HuH-7 (cell line): Measurements from ENCODE around the gene SYPL1.
A peak's percentile ranks its signal among the peaks of the same experiment; 100 is the strongest.
"Not testable (repeated sequence)": the region's sequence is repeated elsewhere in the genome, so short reads cannot be mapped to it uniquely, and the experiment has no call there.

Source experiments
- DNase-seq: peaks from one replicate; pipeline ENCODE4 v3.0.0; 2011; ENCODE audit warnings: low spot score

The SYPL1 gene

DNA sequence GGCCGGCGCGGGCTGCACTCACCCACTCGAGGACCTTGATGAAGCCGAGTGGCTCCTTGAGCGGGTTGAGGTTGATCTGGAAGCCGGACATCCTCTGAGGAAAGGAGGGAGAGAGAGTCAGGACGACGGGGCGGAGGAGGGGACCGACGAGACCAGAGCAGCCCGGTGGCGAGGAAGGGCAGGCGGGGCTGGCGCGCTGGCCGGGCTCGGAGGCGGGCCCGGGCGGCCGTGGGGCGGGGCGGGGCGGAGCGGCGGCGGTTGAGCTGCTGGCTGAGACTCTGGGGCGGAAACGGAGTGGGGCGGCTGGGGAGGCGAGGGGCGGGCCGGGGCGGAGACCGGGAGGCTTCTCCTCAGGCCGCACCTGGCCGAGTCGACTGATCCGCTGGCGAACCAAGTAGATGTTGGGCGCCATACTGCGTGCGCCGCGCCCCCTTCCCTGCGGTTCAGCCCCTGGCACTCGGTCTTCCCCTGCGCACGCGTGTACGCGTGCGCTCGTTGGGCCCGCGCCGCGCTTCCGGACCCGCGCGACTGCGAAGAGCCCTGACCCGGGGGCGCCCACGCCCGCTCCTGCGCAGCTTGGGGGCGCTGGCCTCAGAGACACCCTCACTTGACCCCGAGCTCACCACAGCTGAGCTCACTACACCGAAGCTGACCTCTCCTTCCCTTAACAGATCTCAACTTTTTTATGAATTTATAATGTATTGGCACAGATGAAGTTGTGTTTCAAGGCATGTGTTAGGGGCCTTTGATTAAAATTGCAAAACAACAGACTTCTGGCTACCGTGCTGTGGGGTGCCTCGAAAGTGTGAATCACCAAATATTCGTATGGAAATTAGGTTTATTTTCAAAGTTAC lies at the start of gene SYPL1:
TSS of gene SYPL1 (minus strand) at position 195 of the 854 bp plus-strand sequence. CDS start at position 91, 104 bp downstream.
- DNase-seq = peak; percentile 87

DNA sequence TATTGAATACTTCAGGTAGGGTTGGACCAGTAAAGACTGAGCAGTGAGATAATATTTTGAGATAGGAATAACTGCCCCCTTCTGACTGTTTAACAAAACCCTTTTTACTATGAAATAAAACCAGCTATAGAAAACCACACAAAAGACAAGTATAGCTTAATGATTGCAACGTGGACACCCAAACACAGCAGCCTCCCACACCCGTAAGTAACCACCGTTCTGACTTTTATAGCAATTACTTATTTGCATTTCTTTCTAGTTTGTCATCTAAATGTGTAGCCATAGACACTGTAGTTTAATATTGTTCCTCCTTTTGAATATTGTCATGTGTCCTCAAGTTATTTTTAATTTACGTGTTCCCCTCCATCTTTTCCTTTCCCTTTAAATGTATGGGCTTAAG lies 42.9 kb upstream of the SYPL1 start:
- DNase-seq = no peak

DNA sequence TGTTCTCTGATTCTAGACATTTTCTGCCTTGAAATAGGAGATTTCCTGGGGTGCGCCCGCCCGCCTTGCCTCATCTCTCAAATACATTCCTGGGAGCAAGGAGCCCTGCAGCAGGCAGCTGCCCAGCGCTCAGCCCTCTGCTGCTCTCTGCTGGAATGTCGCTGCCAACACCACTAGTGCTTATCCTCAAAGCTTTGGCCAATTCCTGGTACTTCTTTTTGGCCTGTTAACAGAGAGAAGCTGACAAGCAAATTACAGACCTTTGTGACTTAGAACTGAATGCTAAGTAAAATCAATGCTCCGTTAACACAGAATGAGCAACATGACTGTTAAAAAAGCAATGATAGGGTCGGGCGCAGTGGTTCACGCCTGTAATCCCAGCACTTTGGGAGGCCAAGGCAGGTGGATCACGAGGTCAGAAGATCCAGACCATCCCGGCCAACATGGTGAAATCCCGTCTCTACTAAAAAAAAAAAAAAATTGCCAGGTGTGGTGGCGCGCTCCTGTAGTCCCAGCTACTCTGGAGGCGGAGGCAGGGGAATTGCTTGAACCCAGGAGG lies 41.9 kb upstream of the SYPL1 start:
- DNase-seq = peak; percentile 68

DNA sequence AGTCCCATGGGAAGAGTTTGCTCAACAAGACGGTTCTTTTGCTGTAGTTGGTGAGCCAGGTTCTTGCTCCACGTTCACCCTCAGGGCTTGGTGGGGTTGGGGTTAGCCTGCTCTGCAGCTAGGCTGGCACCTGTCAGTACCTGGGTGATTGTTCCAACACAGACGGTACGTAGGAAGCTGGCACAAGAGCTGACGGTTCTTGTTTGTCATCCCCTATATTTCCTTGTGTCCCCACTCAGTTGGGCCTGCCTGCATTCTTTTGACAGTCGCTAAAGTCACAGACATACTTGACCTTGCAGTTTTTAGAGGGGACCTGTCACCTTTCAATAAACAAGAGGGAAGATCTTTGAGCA lies 40.2 kb upstream of the SYPL1 start:
- no peak for DNase-seq

DNA sequence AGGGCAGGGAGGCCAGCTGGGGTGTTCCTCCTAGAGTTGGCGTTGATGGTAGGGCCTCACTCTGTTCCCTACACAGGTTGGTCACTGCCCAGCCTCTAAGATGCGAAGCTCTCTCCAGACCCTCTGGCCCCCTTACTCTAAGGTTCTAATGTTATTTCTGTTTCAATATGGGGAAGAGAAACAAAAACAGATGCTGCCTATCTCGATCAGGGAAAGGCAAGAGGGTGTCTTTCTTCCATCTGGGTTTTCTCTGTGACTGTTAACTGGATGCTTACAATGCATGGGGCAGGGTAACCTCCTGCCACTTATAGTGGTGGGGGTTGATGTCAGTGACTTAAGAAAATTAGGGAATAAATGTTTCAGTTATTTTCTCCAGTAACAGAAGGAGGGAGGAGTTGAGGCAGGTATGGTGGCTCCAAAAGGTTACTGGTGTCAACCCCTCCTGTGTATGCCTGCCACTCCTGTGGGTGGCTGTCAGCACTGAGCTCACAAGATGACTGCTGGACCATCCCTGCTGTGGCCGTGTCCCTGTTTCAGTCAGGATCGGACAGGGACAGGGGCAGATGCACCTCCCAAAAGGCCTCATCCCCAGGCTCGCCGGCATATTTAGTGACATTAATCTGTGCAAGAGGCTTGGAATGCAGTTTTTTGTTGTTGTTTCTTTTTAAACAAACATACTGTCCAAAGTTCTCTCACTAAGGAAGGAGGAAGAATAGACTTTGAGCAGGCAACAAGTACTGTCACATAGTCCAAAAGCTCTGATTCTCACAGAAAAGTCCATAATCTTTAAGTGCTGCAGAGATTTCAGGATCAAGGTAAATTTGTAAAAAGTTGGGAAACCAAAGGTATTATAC lies 39.6 kb upstream of the SYPL1 start:
- no peak for DNase-seq

DNA sequence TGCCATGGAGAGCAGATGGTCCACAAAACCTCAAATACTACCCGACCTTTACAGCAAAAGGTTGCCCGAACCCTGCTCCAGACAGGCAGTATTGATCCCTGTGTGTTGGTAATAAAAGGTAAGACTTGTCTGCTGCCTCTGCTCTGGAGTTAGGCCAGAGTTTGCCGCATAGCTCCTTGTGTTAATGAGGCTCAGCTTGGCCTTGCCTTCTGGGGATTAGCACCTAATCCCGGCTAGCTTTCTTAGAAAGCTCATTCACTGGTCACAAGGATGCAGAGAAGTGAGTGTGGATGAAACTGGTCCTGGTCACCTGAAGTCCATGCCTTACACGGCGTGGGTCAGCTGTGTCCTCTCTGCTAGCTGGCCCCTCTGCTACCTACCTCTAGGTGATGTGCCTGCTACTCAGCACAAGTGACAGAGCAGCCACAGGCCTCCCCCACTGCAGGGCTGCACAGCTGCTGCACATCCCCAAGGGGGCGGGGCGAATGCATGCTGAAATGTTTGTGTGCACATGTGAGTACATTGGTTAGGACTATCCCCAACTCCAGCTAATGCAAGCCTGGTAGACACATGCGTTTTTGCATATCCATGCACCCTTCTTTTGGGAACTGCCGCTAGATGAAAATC lies 31.7 kb upstream of the SYPL1 start:
- DNase-seq = no peak

DNA sequence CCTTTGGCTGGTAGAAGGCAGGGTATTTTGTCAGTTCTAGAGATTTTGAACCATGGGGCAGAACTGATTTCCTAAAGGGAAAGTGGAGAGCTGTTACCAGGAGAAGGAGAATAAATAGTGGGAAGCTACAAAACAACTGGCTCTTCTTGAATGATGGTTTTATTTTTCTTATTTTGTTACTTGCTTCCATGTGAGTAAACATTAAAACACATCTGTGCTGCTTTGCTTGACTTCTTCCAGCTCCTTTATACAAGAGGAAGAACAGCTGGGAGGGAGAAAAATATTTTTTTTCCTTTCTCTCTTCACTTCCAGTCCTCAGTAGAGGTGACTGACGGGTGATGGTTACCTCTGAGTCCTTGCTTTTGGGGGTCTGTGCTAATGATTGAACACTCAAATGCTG lies 30.0 kb upstream of the SYPL1 start:
- DNase-seq = no peak

DNA sequence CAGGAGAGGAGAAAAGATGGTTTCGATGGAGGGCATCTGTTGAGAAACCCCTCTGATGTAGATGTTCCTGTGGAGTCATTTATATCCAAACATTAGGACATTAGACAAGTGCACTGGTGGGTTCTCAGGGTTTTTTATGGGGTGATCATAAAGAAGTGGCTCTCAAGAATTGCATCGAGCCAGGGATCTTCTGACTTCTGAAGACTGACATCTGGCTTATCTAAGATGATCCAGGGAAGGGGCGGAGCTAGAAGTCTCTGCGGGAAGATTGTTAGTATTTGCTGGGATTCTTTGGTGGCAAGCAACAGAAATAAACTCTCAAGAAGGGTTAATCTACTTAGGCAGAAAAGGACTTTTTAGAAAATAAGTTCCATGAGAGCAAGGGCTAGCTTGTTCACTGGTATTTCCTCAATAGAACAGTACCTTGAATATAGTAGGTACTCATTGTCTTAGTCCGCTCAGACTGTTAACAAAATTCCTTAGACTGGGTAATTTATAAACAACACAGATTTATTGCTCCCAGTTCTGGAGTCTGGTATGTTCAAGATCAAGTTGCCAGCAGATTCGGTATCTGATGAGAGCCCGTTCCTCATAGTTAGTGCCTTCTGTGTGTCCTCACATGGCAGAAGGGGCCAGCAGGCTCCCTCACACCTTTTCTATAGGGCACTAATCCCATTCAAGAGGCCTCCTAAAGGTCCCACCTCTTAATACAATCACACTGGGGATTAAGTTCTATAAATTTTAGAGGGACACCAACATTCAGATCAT lies 28.5 kb upstream of the SYPL1 start:
- no peak for DNase-seq

DNA sequence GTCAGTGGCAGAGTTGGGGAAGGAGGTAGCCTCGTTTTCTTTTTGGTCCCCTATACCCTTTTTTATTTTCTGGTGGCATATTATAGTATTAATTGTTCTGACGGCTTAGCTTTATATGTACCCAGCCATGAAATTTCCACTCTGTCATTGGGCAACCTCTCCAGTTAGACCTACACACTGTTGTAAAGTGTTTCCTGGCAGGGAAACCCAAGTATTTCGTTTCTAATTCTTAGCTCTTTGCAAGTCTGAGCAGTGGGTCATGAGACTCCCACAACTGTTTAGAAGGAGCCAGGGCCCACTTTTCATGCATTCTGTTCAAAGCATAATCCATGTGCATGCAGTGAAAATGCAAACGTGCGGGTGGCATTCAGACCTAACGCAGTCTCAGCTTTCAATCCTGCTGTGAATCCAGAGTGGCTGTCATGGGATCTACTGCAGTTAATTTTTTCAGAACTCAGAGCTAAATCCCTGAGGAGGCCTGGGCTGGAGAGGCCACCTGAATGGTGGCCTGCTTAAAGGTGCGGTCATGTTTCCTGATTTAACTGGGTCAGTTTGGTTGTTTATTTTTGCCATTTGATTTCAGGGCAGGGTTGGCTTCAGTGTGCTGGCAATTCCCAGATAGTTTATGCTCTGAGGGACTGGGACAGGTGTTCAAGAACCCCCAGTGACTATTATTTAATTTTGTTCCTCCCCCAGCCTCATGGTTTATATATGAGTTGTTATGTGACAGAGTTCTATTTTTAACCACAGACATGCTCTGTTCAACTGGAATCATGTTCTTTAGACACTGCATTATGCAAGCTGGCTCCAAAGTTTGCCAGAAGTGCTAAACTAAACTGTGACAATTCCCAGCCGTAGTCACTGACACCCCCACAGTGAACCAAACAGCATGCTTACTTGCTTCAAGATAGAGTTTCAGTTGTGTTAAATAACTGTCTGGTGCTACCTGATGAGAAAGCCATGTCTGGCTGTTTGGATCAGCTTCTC lies 27.4 kb upstream of the SYPL1 start:
- no peak for DNase-seq

DNA sequence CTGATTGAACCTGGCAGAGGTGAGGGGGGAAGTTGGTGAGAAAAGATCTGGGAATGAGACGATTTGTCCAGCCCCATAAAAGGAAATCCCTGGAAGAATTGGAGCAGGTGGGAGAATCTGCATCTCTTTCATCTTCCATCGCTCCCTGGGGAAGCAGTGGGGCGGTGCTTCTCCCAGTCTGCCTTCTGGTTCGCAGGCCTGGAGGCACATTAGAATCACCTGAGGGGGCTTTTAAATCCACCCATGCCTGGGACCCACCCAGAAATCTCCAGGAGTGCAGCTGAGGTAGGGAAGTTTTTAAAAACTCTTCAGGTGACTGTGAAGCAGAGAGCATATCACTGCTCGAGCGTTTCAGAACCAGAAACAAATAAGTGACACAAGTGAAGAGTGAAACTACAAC lies 26.7 kb upstream of the SYPL1 start:
- DNase-seq = no peak

DNA sequence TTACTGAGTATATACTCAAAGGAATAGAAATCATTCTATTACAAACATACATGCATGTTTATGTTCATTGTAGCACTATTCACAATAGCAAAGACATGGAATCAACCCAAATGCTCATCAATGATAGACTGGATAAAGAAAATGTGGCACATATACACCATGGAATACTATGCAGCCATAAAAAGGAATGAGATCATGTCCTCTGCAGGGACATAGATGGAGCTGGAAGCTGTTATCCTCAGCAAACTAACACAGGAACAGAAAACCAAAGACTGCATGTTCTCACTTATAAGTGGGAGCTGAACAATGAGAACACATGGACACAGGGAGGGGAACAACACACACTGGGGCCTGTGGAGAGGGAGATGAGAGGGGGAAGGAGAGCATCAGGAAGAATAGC lies 26.1 kb upstream of the SYPL1 start:
- not testable (repeated sequence) for DNase-seq

DNA sequence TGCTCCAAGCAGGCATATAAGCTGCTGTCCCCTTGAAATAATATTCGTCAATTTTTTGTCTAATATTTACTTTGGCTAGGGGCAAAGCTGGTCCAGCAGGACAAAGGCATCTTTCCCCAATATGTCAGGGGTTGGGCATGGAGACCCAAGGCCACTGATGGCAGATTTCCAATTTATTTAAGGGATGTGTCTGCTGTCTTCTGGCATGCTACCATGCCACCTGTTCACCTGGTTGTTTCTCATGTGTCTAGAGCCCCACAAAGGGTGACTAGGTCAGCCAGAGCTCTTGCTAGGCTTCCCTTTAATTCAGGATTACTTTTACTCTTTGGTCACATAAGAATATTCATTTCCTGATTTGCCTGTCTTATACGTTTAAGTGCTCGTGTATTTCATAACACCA lies 22.1 kb upstream of the SYPL1 start:
- no peak for DNase-seq

DNA sequence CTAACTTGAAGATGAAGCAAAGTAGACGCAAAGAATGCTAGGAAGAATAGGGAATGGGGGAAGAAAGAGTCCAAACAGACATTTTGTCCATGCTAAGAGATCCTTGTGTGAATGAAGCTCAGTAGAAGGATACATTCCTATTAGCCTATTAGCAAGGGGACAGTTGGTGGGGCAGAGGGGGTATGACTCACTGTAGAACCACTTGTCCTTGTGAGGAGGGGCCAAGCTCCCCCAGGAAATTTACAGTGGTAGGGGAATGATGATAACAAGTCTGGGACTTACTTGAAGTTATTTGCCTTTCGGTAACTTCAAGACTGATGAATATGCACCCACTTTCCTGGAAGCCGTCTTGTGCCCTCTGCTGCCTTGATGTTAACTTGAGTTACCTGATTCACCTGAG lies 17.2 kb upstream of the SYPL1 start:
- DNase-seq = no peak

DNA sequence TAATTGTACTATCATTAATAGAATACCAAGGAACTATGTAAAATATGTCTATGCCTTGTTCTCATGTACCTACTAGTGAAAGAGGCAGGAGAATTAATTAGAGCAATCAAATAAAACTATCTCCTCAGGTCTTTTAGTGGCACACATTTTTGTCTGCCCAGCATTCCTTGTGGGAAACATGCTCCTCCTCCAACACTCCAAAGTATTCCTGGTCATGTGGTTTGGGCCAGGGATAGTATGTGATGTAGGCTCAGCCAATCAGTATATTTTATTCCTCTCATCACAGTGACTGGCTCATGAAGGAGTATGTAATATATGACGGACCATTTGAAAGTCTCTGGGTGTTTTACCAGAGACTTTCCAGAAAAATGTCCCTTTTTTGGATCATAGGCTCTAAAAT lies 16.7 kb upstream of the SYPL1 start:
- no peak for DNase-seq

DNA sequence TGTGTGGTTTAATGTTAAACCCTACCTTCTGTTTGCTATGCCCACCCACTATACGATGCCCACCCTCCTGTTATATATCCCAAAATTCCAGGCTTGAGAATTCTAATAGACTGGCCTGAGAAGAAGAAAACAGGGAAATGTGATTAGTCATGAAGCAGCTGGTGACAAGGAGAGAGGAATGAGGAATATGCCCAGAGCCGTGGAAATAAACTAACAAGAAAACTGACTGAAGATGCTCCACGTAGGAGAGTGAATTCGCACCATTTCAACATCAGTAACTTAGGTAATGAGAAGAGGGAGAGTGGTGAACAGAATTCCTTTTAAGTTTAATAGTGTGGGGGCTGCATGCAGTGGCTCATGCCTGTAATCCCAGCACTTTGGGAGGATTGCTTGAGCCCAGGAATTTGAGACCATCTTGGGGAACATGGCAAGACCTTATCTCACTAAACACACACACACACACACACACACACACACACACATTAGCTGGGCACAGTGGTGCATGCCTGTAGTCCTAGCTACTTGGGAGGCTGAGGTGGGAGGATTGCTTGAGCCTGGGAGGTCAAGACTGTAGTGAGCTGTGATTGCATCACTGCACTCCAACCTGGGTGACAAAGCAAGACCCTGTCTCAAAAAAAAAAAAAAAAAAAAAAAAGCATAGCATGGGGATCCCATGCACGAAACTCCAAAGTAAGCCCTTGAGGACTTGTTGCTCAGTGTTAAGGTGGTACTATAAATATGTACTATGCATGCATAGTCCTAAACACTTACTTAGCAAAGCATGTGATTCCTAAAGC lies 16.1 kb upstream of the SYPL1 start:
- no peak for DNase-seq

DNA sequence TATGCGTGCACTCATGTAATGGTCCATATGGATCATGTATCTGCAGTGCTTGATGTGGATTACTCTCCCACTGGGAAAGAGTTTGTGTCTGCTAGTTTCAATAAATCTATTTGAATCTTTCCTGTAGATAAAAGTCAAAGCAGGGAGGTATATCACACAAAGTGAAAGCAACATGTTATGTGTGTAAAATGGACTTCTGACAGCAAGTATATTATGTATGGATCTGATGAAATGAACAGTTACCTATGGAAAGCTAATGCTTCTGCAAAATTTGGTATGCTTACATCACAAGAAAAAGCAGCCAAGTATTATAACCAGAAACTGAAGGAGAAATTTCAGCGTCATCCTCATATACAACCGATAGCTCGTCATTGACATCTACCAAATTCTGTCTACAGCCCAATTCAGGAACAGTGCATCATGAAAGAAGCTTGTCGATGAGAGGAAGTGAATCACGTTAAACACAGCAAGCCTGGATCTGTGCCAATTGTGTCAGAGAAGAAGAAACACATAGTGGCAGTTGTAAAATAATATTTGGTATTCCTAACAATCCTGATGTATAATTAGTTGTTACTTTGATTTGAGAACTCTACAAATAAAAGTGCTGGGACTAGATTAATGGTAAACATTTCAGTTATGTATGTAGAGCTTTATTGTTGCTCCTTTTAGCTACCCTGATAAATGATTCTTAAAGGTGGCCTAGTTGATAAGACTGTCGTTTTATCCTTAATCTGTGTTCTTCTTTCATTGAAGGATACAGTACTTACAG lies 14.2 kb upstream of the SYPL1 start:
- DNase-seq = no peak

DNA sequence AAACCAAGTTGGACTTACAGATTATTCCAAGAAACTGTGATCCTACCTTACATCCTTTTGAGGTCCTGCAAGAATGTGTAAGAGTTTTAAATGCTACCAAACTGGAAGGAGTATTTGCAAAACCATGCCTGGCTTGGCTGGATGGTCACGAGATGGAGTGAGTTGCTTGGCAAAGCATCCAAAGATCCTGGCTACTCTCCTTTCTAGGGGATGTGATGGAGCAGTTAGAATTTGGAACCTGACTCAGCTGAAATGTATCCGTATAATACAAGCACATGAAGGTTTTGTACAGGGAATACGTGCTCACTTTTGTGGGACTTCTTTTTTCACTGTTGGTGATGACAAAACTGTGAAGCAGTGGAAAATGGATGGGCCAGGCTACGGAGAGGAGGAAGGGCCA lies 13.3 kb upstream of the SYPL1 start:
- DNase-seq = no peak

DNA sequence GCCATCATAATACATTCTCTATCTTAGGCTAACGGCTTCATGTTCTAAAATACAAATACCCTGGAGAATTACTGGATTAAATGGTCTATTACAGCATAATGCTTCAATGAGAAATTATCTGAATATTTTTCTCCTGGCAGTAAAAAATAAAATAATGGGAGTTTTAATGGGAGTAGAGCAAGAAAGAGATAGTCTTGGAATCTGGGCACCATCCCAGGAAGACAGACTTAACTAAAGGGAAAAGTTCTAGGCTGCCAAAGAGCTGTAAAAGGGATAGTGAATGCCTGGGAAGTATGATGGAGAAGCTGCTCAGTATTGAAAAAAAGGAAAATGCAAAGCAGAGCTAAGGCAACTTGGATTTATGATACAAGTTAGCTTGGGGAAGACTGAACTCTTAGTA lies 12.1 kb upstream of the SYPL1 start:
- no peak for DNase-seq

DNA sequence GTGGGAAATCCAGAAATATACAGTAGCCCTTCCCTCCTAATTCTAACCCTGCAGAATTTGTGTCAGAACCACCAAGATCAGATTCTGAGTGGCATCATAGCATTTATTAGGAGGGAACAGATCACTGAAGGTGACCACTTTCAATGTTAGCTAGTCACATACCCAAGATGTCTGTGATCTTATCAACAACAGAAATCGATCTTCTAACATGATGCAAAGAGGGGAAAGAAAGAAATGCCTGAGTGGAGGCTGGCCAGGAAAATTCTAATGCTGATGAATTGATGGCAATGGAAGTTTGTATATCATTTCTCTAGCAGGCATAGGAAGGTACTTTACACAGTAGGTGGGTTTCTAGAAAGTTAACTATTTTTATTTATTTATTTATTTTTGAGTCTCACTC lies 10.6 kb upstream of the SYPL1 start:
- no peak for DNase-seq
